ENCODE results near the gene NFYB. TPM values are rescaled to one million over a fixed set of nuclear protein-coding genes. Genes with fewer than 3 reads are reported as not detected.

Gene NFYB
- total RNA-seq, 1 experiment from 2014 or later: 36.7 TPM

DNA sequence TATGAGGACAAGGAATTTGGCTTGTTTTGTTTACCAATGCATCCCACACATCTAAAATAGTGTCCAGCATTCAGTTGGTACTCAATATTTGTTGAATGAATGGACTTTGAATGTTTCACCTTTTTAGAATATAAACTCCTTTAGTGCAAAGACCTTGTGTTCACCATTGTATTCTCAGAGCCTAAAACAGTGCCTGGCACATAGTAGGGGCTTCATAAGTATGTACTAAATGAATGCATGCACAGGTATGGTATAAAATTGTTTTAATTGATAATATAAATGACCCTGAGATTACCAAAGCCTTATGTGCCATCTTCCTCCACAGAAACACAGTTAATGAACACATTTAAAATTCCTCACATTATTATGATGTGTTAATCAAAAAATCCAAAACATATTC, 5.0 kb upstream of the NFYB start:
- intact Hi-C loops (cut with micrococcal nuclease; ENCODE audit: unreplicated experiment): no loop called here
- Histone ChIP-seq H3K9me2 (ENCODE audit: insufficient read depth) (no peaks in the 10 kb centered on the region), H4K20me1 (ENCODE audit: insufficient read depth) (no peaks in the 10 kb centered on the region), H3F3A (ENCODE audit: insufficient read depth, low read depth) (no peaks in the 10 kb centered on the region), H3K4me2 (no peak overlapping the region), H3K4me1 (replicated peaks; ENCODE audit: insufficient read depth) (peaks cover 7% of the 10 kb centered on the region; the same call in 1 of the 2 replicates), H3K79me2 (ENCODE audit: low read depth) (no peaks in the 10 kb centered on the region), H3K36me3 (ENCODE audit: low read depth) (no peaks in the 10 kb centered on the region), H3K27me3 (ENCODE audit: insufficient read depth, low read depth) (no peaks in the 10 kb centered on the region), H3K9me3 (ENCODE audit: insufficient read depth, low read depth) (peaks cover 7% of the 10 kb centered on the region), H3K27ac (no peak overlapping the region), H2AFZ (no peak overlapping the region), H3K4me3 (no peak overlapping the region)
- ChIA-PET POLR2A (ENCODE audit: unreplicated experiment) (no interaction called here), CTCF (no interaction called here)
- no peak for DNase-seq
- no peak for TF ChIP-seq EZH2 (IDR thresholded peaks at IDR 0.05; ENCODE audit: low read depth)
- TF ChIP-seq, protein P1, sequence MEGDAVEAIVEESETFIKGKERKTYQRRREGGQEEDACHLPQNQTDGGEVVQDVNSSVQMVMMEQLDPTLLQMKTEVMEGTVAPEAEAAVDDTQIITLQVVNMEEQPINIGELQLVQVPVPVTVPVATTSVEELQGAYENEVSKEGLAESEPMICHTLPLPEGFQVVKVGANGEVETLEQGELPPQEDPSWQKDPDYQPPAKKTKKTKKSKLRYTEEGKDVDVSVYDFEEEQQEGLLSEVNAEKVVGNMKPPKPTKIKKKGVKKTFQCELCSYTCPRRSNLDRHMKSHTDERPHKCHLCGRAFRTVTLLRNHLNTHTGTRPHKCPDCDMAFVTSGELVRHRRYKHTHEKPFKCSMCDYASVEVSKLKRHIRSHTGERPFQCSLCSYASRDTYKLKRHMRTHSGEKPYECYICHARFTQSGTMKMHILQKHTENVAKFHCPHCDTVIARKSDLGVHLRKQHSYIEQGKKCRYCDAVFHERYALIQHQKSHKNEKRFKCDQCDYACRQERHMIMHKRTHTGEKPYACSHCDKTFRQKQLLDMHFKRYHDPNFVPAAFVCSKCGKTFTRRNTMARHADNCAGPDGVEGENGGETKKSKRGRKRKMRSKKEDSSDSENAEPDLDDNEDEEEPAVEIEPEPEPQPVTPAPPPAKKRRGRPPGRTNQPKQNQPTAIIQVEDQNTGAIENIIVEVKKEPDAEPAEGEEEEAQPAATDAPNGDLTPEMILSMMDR (conservative IDR thresholded peaks at IDR 0.05): no peak
- BruUV-seq (replicated peaks): no TSS peak

DNA sequence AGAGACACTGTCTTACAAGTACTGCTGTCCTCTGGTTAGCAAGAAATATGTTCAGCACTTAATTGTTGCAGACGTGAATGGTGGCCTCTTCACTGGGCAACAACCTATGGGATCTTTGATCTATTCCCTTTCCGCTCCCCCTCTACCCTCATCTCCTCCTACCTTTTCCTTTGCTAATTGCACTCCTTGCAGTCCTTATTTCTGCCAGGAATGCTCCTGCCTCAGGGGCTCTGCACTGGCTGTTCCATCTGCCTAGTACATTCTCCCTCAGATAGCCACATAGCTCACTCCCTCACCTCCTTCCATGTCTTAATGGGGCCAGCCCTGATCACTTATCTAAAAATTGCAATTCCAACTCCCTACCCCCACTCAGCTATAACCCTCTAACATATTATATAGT, 4.5 kb upstream of the NFYB start:
- Histone ChIP-seq H3F3A (ENCODE audit: insufficient read depth, low read depth) (no peaks in the 10 kb centered on the region), H3K9me2 (ENCODE audit: insufficient read depth) (no peaks in the 10 kb centered on the region), H3K4me3 (no peak overlapping the region), H4K20me1 (ENCODE audit: insufficient read depth) (no peaks in the 10 kb centered on the region), H3K4me2 (no peak overlapping the region), H3K79me2 (ENCODE audit: low read depth) (no peaks in the 10 kb centered on the region), H3K27ac (no peak overlapping the region), H2AFZ (no peak overlapping the region), H3K4me1 (replicated peaks; ENCODE audit: insufficient read depth) (peaks cover 7% of the 10 kb centered on the region; the same call in 1 of the 2 replicates), H3K9me3 (ENCODE audit: insufficient read depth, low read depth) (peaks cover 7% of the 10 kb centered on the region), H3K27me3 (ENCODE audit: insufficient read depth, low read depth) (no peaks in the 10 kb centered on the region), H3K36me3 (ENCODE audit: low read depth) (no peaks in the 10 kb centered on the region)
- DNase-seq: no peak
- intact Hi-C loops (cut with micrococcal nuclease; ENCODE audit: unreplicated experiment): no loop called here
- ChIA-PET POLR2A (ENCODE audit: unreplicated experiment) (no interaction called here), CTCF (no interaction called here)
- BruUV-seq (replicated peaks): no TSS peak
- TF ChIP-seq, protein P1 (conservative IDR thresholded peaks at IDR 0.05): no peak
- TF ChIP-seq EZH2 (IDR thresholded peaks at IDR 0.05; ENCODE audit: low read depth): no peak

DNA sequence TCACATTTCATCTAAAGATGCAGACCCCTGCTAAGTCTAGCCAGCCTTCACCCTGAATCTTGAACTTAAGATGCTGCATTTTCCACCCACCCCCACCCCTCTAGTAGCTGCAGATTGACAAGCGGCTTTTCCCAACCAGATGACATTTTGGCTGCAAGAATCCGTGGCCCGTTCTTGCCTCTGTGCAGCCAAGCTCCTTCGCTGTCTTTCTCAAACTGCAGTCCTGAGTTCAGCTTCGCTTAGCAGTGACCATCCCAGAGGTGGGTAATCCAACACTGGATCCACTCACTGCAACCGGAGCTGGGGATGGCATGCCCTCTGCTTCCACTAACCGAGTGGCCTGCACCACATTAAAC, 765 bp upstream of the NFYB start:
- H3K27me3 ChIP-seq (ENCODE audit: insufficient read depth, low read depth): no peaks in the 10 kb centered on the region
- H3K9me2 ChIP-seq (ENCODE audit: insufficient read depth): no peaks in the 10 kb centered on the region
- no peak for DNase-seq
- H3K27ac ChIP-seq: no peak overlapping the region
- peaks cover 26% of the 10 kb centered on the region for H3K4me1 ChIP-seq (replicated peaks; ENCODE audit: insufficient read depth)
- no peaks in the 10 kb centered on the region for H3K9me3 ChIP-seq (ENCODE audit: insufficient read depth, low read depth)
- ChIA-PET POLR2A (ENCODE audit: unreplicated experiment) (interaction anchor here (1.4 kb wide), 1 partner anchor 39 kb away, joined by 8 read pairs; no protein-coding TSS in a partner anchor), CTCF (no interaction called here)
- H3K79me2 ChIP-seq (ENCODE audit: low read depth): peaks cover 23% of the 10 kb centered on the region
- H3K36me3 ChIP-seq (ENCODE audit: low read depth): no peaks in the 10 kb centered on the region
- peak overlapping the region; percentile 92; the same call in 1 of the 2 replicates for H2AFZ ChIP-seq
- intact Hi-C loops (cut with micrococcal nuclease; ENCODE audit: unreplicated experiment): loop anchor here (10.0 kb wide), 1 partner anchor 176 kb away; no protein-coding TSS in a partner anchor
- peak overlapping the region; percentile 57; the same call in 1 of the 2 replicates for H3K4me3 ChIP-seq
- BruUV-seq (replicated peaks): no TSS peak
- H3F3A ChIP-seq (ENCODE audit: insufficient read depth, low read depth): peaks cover 6% of the 10 kb centered on the region; the same call in 1 of the 2 replicates
- H3K4me2 ChIP-seq: peak overlapping the region; percentile 84
- no peaks in the 10 kb centered on the region for H4K20me1 ChIP-seq (ENCODE audit: insufficient read depth)
- TF ChIP-seq, protein P1 (conservative IDR thresholded peaks at IDR 0.05): no peak
- TF ChIP-seq EZH2 (IDR thresholded peaks at IDR 0.05; ENCODE audit: low read depth): no peak

Data from PC-9 (cell line).